GM18861 (cell line): Measurements from ENCODE around the gene NOS3.

Experiments used
- ATAC-seq: cut with Tn5 transposase; IDR thresholded peaks from one replicate; pipeline ENCODE4 v1.9.1; 2021; ENCODE audit not compliant: unreplicated experiment

Gene NOS3

DNA sequence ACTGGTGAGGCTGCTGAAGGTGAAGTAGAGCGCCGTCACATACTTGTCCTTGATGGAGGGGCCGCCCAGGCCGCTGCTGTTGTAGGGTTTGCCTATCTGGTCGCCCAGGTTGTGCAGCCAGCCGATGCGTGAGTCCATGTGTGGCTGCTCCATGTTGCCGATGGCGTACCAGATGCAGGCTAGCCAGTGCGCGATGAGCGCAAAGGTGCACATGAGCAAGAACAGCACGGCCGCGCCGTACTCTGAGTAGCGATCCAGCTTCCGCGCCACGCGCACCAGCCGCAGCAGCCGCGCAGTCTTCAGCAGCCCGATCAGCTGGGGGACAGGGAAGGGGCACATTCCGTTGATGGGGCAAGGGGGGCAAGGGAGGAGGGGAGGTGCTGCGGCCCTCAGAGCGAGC, 39.3 kb upstream of the NOS3 start:
- no peak for ATAC-seq

- no peak for ATAC-seq
Observed at GRCh38 chr7:150952331-150953050, 38.3 kb upstream of the NOS3 start.

GRCh38 chr7:150953061-150953997, 37.5 kb upstream of the NOS3 start:
- no peak for ATAC-seq

DNA sequence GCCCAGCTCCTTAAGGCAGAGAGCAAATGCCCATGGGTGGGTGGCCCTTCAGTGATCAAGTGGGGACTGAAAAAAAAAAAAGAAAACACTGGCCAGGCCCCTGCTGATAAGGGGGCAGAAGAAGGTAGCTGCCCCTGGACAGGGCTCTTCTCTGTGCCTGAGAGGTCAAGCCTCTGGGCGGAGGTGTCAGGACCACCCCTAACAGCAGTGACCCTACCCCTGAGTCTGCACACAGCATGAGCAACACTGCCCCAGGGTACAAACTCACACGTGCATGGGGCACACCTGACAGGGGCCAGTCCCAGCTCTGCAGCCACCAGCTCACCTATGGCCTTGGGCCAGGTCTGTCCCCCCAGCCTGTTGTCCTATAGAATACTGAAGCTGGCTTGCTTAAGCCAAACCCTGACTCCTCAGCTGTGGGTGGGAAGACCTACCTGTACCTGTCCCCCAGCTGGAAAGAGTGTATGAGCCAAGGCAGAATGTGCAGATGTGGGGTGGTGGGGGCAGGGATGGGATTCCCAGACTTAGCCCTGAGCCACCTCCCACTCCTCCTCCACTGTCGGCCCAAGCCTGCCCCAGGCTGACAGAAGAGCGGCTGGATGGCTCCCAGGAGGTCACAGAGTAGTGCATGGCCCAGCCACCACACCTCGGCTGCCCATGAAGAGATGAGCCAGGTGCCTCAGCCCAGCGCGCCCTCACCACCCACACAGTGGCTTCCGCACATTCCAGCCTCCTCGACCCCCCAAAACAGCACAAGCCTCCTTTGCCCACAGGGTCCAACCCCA, 36.4 kb upstream of the NOS3 start:
- ATAC-seq: no peak

- no peak for ATAC-seq
Observed at GRCh38 chr7:150954986-150955518, 35.8 kb upstream of the NOS3 start.

DNA sequence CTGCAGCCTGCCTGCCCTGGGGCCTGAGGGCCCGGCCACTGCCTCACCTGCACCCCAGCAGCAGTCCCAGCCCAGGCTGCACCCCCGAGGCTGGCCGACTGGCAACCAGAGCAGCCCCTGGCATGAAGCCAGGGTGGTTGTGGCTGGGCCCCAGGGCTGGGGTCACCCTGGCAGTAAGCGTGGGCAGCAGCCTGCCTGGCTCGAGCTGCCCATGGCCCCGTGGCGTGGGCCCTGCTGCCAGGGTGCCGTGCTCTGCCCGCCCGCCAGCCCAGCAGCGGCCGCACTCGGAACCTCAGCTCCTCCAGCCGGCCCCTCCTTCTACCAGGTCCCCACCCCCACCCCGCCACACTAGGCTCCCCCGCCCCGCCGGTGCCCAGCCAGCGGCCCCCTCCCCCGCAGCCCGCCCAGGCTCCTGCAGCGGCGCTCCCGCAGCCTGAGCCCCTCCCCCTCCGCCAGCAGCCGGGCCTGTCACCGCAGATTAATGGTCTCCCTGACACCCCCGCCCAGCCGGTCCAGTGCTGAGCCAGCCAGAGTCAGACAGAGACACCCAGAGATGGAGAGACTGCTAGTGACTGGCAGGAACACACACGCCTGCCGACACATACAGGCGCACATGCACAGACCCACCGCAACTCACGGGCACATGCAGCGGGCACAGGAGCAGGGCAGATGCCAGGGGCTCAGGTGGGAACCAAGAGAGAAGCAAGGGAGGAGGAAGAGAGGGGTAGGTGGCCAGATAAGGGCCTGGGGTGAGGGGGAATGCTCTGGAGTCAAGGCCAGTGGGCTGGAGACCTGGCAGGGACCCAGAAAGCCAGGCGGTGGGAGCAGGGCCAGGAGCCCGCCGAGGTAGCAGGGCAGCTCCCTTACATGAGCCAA, 35.1 kb upstream of the NOS3 start:
- no peak for ATAC-seq

DNA sequence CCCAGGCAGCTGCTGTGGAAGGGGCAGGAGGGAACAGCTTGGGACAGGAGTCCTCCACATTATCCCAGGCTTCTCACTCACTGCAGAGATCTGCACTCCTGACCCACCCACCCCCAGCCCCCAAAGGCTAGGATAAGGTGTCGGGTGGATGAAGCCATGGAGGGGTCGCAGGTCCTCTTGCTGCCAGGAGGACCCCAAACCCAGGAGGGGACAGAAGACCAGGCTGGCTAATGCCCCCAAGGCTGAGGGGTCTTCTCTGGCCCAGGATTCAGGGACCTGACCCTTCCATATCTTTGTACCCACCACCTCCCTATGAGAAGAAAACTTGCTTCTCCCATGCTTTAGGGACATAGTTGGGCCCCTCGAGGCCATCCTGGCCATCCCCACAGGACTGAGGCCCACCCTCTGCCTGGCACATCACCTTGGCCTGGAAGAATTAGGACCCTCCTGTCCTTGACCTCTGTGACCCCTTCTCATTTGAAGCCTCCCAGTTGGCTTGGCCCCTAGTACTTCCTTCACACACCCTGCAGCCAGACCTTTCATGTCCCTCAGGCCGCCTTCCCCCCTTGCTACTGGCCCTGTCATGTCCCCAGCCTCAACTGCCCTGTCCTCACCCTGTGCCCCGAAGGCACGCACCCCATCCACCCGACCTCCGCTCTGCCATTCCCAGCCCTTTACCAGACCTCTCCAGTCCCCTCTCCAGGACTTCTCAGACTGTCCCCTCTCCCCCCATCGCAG, 34.3 kb upstream of the NOS3 start:
- ATAC-seq: no peak

GRCh38 chr7:150957133-150958020, 33.4 kb upstream of the NOS3 start:
- no peak for ATAC-seq

- no peak for ATAC-seq
Observed at GRCh38 chr7:150958062-150958552, 32.7 kb upstream of the NOS3 start.

GRCh38 chr7:150958597-150958996, 32.2 kb upstream of the NOS3 start:
- no peak for ATAC-seq

DNA sequence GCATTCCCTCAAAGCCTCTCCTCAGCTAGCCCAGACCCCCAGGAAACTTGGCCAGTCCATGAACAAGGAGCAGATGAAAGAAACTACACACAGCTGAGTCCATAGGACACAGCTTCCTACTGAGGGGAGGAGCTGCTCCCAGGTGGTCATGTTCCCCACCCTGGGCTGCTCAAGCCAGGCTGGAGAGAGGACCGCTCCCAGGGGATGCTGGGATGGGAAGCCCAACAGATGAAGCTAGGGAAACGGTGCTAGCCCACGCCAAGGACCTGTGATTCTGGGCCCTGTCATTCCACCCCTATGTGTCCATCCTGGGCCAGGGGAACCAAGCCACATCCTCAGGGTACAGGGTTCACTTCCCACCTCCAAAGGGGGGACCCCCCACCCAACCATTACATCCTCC, 31.7 kb upstream of the NOS3 start:
- no peak for ATAC-seq

GRCh38 chr7:150959739-150960734, 30.8 kb upstream of the NOS3 start:
- ATAC-seq: no peak

- ATAC-seq: no peak
Observed at GRCh38 chr7:150961510-150962289, 29.1 kb upstream of the NOS3 start.

DNA sequence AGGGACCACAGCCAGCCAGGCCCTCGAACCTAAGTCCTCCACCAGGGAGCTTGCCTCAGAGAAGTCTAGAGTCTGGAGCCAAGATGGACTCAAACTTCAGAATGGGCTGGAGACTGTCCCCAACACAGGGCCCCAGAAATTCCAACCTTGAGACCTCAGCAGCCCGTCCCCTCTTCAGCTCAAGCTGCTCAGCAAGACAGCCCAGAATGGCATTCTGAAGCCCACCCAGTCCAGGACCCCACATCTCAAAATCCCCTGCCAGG, 28.6 kb upstream of the NOS3 start:
- ATAC-seq: no peak

DNA sequence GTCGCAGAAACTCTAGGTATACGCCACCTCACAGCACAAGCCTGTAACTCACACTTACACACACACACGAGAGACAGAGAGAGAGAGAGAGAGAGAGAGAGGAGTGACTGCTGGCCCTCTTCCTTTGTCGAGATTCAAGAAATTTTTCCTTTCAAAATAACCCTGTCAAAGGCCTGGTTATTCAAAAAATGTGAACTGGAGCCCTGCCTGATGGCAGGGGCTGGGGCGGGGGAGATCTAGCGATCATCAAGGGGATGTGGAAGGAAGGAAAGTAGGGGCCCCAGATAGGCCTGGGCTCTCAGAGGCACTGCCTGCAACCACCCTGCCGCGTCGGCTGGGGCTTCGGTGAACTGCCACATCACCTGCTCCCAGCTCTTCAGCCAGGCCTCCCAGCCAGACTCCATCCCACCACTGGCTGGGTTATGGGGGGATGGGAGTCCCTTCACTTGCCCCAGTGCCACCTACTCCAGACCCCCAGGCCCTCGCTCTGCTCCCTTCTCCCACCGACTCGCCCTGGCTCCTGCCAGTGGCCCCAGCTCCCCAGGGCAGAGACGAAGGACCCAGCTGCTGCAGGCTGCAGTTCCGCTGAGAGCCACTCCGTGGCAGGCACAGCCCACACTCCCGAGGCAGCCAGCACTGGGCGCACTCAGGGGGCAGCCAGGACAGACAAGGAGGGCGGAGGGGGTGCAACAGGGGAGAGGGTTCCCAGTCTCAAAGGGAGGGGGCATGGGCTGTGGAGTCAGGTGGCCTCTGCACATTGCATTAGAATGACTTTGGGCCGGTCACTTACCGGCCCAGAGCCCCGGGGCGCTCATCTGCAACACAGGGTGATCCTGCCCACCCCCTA, 28.0 kb upstream of the NOS3 start:
- ATAC-seq: peak; percentile 76
